ENCODE data around the gene TRAP1.

GRCh38 chr16:3618769-3619141, 98.6 kb downstream of the TRAP1 start:
- no peak for TF ChIP-seq POLR2A (IDR thresholded peaks at IDR 0.05)
- TF ChIP-seq CTCF (IDR thresholded peaks at IDR 0.05), result no peak
- no peak for TF ChIP-seq EP300 (IDR thresholded peaks at IDR 0.05)

All from ovary (tissue), 3 donors.